GM23338 (cell line): ENCODE data around the gene CHRM1. TPM values are rescaled to one million over a fixed set of nuclear protein-coding genes. Genes with fewer than 3 reads are reported as not detected.

Experiments
- ATAC-seq: fragments of 200-7000 bp; cut with Tn5 transposase; 3 replicates; pipeline ENCODE4 v1.9.1; 2020
- DNase-seq: peaks from one replicate; pipeline ENCODE4 v3.0.0-alpha.2; 2015; ENCODE audit warnings: low spot score
- H2AFZ ChIP-seq: fragments of 200-600 bp; sonication (generic); 2 replicates; pipeline ENCODE4 v1.8.0; 2016; ENCODE audit warnings: antibody characterized with exemption, mild to moderate bottlenecking, moderate library complexity
- H3F3A ChIP-seq: fragments of 200-600 bp; sonication (generic); replicated peaks from 2 replicates; pipeline ENCODE4 v1.8.0; 2017; ENCODE audit warnings: antibody characterized with exemption, mixed run types, low read depth
- H3K27ac ChIP-seq: fragments of 200-600 bp; sonication (generic); 2 replicates; pipeline ENCODE4 v1.6.1; 2016; ENCODE audit warnings: low read depth
- H3K27me3 ChIP-seq: fragments of 200-600 bp; sonication (generic); 2 replicates; pipeline ENCODE4 v1.8.0; 2016; ENCODE audit warnings: mild to moderate bottlenecking, mixed run types, moderate library complexity; ENCODE audit not compliant: insufficient read depth
- H3K36me3 ChIP-seq: fragments of 200-600 bp; sonication (generic); 2 replicates; pipeline ENCODE4 v1.8.0; 2016; ENCODE audit warnings: mild to moderate bottlenecking; ENCODE audit not compliant: insufficient read depth
- H3K4me1 ChIP-seq: fragments of 200-600 bp; sonication (generic); 2 replicates; pipeline ENCODE4 v1.8.0; 2016; ENCODE audit warnings: mild to moderate bottlenecking, moderate library complexity; ENCODE audit not compliant: insufficient read depth
- H3K4me2 ChIP-seq: fragments of 200-600 bp; sonication (generic); 2 replicates; pipeline ENCODE4 v1.7.1; 2017; ENCODE audit warnings: mixed run types
- H3K4me3 ChIP-seq: fragments of 200-600 bp; sonication (generic); 2 replicates; pipeline ENCODE4 v1.6.1; 2016; ENCODE audit warnings: mixed run types
- H3K79me2 ChIP-seq: fragments of 200-600 bp; sonication (generic); replicated peaks from 2 replicates; pipeline ENCODE4 v1.8.0; 2017; ENCODE audit warnings: mild to moderate bottlenecking; ENCODE audit not compliant: insufficient read depth
- H3K9me2 ChIP-seq: fragments of 200-600 bp; sonication (generic); 2 replicates; pipeline ENCODE4 v1.8.0; 2017; ENCODE audit not compliant: insufficient read depth
- H4K20me1 ChIP-seq: fragments of 200-600 bp; sonication (generic); replicated peaks from 2 replicates; pipeline ENCODE4 v1.8.0; 2017; ENCODE audit warnings: mild to moderate bottlenecking; ENCODE audit not compliant: insufficient read depth
- H3K27ac Mint-ChIP-seq: 2 replicates; pipeline ENCODE4 v1.8.0; 2020; ENCODE audit warnings: inconsistent platforms, mild to moderate bottlenecking, moderate library complexity, mixed read lengths
- H3K27me3 Mint-ChIP-seq: 3 replicates; pipeline ENCODE4 v1.8.0; 2022; ENCODE audit warnings: low read depth, mild to moderate bottlenecking, moderate library complexity, mixed read lengths, inconsistent platforms; ENCODE audit not compliant: insufficient read depth, poor library complexity
- H3K36me3 Mint-ChIP-seq: 3 replicates; pipeline ENCODE4 v1.8.0; 2021; ENCODE audit warnings: low read depth, mild to moderate bottlenecking, inconsistent platforms, moderate library complexity, mixed read lengths
- H3K4me1 Mint-ChIP-seq: 3 replicates; pipeline ENCODE4 v1.8.0; 2020; ENCODE audit warnings: mild to moderate bottlenecking, inconsistent platforms, mixed read lengths
- H3K4me3 Mint-ChIP-seq: 3 replicates; pipeline ENCODE4 v1.8.0; 2021; ENCODE audit warnings: moderate library complexity, mild to moderate bottlenecking, inconsistent platforms, mixed read lengths
- H3K9me3 Mint-ChIP-seq: 3 replicates; pipeline ENCODE4 v1.8.0; 2020; ENCODE audit warnings: moderate library complexity, mild to moderate bottlenecking, inconsistent platforms, mixed read lengths
- CREB1 ChIP-seq: fragments of 250-450 bp; sonication (Bioruptor Pico); IDR thresholded peaks from 2 replicates; pipeline ENCODE4 v1.5.0; 2020; ENCODE audit warnings: low read depth, mild to moderate bottlenecking, moderate library complexity
- EZH2phosphoT487 ChIP-seq: fragments of 200-600 bp; sonication (generic); IDR thresholded peaks from one replicate; pipeline ENCODE4 v1.8.1; 2018; ENCODE audit warnings: antibody characterized with exemption; ENCODE audit not compliant: unreplicated experiment
- JUNB ChIP-seq: IDR thresholded peaks from one replicate; pipeline ENCODE4 v1.6.1; 2016; ENCODE audit warnings: antibody characterized with exemption; ENCODE audit not compliant: unreplicated experiment
- NANOG ChIP-seq: IDR thresholded peaks from 2 replicates; pipeline ENCODE4 v1.6.1; 2016; ENCODE audit warnings: antibody characterized with exemption, borderline replicate concordance
- POLR2AphosphoS5 ChIP-seq: IDR thresholded peaks from 2 replicates; pipeline ENCODE4 v1.6.1; 2016; ENCODE audit warnings: antibody characterized with exemption, low read depth
- STAT1 ChIP-seq: IDR thresholded peaks from one replicate; pipeline ENCODE4 v1.6.1; 2016; ENCODE audit warnings: antibody characterized with exemption; ENCODE audit not compliant: unreplicated experiment
- ZNF114 ChIP-seq: fragments of 250-450 bp; sonication (Bioruptor Pico); IDR thresholded peaks from 2 replicates; pipeline ENCODE4 v1.5.0; 2020; ENCODE audit warnings: mild to moderate bottlenecking, moderate library complexity
- ZNF331 ChIP-seq: fragments of 250-450 bp; sonication (Bioruptor Pico); IDR thresholded peaks from 2 replicates; pipeline ENCODE4 v1.5.0; 2020; ENCODE audit warnings: low read depth, mild to moderate bottlenecking, moderate library complexity
- polyA plus RNA-seq: library from polyadenylated mRNA; unstranded; fragments of >200 nt; fragmentation: Nextera tagmentation; extraction: Ambion mirVana; gene quantifications from 2 replicates; pipeline ENCODE4 v1.2.1, GENCODE V29; 2016
- total RNA-seq: library from RNA; depleted of rRNA; stranded (reverse); fragments of >200 nt; shearing (Covaris generic); gene quantifications from 2 replicates; pipeline ENCODE4 v1.2.3, GENCODE V29; 2014
- TF ChIP-seq, protein P1 (sequence below): fragments of 250-450 bp; sonication (Bioruptor Pico); IDR thresholded peaks from 2 replicates; pipeline ENCODE4 v1.5.0; 2020; ENCODE audit warnings: mild to moderate bottlenecking, moderate library complexity
- TF ChIP-seq, protein P2 (sequence below), 2 experiments: fragments of 200-600 bp in 1 of 2; sonication (generic) in 1 of 2; conservative IDR thresholded peaks; 2 replicates each; pipeline versions ENCODE4 v1.5.1 to v1.6.1; 2016 to 2017; ENCODE audit warnings: antibody characterized with exemption in 2 of 2, low read depth in 2 of 2, mild to moderate bottlenecking in 2 of 2, moderate library complexity in 1 of 2

CHRM1 gene
- total and polyA plus RNA-seq, 2 experiments from 2014 or later, result 0.14 to 0.44 TPM

DNA sequence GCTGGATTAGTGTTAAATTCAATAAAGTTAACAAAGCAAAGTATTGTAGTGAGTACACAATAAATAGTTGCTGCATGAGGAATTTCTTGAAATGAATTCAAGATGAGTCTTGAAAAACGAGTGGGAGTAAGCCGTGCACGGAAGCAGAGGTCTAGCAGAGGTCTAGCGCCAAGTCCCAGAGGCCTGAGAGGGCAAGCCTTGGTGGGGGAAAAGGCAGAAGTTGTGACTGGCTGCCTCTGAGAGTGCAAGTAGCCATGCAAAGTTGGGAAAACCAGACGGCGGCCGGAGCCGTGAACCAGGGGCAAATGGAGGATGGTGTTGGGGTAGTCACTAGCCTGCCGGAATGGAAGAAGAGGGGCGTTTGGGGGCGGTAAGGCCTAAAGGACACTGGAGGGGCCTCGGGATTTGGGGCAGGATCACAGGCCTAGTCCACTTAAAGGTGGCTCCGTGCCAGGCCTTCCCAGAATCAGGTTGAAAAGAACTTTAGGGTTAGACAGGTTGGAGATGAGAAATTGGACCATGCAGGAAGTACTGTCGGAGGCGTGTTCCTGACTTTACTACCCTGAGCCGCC lies 40.8 kb downstream of the CHRM1 start (continued):
- TF ChIP-seq, protein P1, sequence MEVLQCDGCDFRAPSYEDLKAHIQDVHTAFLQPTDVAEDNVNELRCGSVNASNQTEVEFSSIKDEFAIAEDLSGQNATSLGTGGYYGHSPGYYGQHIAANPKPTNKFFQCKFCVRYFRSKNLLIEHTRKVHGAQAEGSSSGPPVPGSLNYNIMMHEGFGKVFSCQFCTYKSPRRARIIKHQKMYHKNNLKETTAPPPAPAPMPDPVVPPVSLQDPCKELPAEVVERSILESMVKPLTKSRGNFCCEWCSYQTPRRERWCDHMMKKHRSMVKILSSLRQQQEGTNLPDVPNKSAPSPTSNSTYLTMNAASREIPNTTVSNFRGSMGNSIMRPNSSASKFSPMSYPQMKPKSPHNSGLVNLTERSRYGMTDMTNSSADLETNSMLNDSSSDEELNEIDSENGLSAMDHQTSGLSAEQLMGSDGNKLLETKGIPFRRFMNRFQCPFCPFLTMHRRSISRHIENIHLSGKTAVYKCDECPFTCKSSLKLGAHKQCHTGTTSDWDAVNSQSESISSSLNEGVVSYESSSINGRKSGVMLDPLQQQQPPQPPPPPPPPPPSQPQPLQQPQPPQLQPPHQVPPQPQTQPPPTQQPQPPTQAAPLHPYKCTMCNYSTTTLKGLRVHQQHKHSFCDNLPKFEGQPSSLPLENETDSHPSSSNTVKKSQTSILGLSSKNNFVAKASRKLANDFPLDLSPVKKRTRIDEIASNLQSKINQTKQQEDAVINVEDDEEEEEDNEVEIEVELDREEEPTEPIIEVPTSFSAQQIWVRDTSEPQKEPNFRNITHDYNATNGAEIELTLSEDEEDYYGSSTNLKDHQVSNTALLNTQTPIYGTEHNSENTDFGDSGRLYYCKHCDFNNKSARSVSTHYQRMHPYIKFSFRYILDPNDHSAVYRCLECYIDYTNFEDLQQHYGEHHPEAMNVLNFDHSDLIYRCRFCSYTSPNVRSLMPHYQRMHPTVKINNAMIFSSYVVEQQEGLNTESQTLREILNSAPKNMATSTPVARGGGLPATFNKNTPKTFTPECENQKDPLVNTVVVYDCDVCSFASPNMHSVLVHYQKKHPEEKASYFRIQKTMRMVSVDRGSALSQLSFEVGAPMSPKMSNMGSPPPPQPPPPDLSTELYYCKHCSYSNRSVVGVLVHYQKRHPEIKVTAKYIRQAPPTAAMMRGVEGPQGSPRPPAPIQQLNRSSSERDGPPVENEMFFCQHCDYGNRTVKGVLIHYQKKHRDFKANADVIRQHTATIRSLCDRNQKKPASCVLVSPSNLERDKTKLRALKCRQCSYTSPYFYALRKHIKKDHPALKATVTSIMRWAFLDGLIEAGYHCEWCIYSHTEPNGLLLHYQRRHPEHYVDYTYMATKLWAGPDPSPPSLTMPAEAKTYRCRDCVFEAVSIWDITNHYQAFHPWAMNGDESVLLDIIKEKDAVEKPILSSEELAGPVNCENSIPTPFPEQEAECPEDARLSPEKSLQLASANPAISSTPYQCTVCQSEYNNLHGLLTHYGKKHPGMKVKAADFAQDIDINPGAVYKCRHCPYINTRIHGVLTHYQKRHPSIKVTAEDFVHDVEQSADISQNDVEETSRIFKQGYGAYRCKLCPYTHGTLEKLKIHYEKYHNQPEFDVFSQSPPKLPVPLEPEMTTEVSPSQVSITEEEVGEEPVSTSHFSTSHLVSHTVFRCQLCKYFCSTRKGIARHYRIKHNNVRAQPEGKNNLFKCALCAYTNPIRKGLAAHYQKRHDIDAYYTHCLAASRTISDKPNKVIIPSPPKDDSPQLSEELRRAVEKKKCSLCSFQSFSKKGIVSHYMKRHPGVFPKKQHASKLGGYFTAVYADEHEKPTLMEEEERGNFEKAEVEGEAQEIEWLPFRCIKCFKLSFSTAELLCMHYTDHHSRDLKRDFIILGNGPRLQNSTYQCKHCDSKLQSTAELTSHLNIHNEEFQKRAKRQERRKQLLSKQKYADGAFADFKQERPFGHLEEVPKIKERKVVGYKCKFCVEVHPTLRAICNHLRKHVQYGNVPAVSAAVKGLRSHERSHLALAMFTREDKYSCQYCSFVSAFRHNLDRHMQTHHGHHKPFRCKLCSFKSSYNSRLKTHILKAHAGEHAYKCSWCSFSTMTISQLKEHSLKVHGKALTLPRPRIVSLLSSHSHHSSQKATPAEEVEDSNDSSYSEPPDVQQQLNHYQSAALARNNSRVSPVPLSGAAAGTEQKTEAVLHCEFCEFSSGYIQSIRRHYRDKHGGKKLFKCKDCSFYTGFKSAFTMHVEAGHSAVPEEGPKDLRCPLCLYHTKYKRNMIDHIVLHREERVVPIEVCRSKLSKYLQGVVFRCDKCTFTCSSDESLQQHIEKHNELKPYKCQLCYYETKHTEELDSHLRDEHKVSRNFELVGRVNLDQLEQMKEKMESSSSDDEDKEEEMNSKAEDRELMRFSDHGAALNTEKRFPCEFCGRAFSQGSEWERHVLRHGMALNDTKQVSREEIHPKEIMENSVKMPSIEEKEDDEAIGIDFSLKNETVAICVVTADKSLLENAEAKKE, result no peak
- no peak for TF ChIP-seq NANOG
- no peak for TF ChIP-seq EZH2phosphoT487
- TF ChIP-seq CREB1 (CRISPR knock-in tag), result no peak

DNA sequence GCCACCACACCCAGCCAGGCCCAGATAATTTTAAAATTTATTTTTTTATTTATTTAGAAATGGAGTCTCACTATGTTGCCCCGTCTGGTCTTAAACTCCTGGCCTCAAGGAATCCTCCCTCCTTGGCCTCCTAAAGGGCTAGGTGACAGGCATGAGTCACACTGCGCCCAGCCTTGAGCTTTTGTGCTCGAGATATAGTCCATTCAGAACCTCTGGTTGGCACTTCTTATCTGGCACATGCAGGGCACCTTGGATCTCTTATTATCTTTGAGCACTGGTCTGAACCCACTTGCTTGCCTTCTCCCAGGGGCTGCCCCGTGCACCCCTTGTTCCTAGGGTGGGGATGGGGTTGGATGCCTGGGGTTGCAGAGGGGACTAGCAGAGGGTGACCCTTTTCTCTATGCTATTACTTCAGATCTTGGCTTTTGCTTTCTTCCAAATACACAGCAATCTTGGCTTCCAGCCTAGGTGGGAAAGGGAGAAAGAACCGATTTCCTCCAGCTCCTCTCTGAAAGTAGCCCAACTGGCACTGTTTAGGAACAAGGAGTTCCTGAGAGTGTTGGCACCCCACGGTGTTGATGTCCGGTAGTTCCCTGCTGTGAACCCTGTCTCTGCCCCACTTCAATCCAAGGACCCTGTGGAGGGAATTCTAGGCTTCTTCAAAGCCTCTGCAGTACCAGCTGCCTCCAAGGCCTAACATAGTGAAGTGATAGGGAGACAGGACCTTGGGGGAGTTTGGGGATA lies 41.8 kb downstream of the CHRM1 start:
- Histone ChIP-seq H3K9me2 (no peaks in the 10 kb centered on the region), H3K4me3 (peak overlapping the region; percentile 98), H3K27ac (peak overlapping the region; percentile 95), H2AFZ (no peak overlapping the region), H3K36me3 (peaks cover 59% of the 10 kb centered on the region), H3K27me3 (no peaks in the 10 kb centered on the region), H3K4me2 (peak overlapping the region; percentile 80), H4K20me1 (peaks cover 47% of the 10 kb centered on the region), H3K79me2 (peaks cover 96% of the 10 kb centered on the region), H3F3A (peaks cover 72% of the 10 kb centered on the region), H3K4me1 (peaks cover 35% of the 10 kb centered on the region)
- H3K36me3 Mint-ChIP-seq, result peaks cover 96% of the 10 kb centered on the region
- peak overlapping the region; percentile 100 for H3K4me3 Mint-ChIP-seq
- peaks cover 46% of the 10 kb centered on the region for H3K4me1 Mint-ChIP-seq
- TF ChIP-seq NANOG (no peak), CREB1 (CRISPR knock-in tag) (no peak), EZH2phosphoT487 (no peak), ZNF331 (no peak), POLR2AphosphoS5 (0 out of 2 replicates have a peak, but pooled peaks have one; percentile 12), STAT1 (no peak), ZNF114 (CRISPR knock-in tag) (no peak), JUNB (no peak)
- TF ChIP-seq, protein P2, sequence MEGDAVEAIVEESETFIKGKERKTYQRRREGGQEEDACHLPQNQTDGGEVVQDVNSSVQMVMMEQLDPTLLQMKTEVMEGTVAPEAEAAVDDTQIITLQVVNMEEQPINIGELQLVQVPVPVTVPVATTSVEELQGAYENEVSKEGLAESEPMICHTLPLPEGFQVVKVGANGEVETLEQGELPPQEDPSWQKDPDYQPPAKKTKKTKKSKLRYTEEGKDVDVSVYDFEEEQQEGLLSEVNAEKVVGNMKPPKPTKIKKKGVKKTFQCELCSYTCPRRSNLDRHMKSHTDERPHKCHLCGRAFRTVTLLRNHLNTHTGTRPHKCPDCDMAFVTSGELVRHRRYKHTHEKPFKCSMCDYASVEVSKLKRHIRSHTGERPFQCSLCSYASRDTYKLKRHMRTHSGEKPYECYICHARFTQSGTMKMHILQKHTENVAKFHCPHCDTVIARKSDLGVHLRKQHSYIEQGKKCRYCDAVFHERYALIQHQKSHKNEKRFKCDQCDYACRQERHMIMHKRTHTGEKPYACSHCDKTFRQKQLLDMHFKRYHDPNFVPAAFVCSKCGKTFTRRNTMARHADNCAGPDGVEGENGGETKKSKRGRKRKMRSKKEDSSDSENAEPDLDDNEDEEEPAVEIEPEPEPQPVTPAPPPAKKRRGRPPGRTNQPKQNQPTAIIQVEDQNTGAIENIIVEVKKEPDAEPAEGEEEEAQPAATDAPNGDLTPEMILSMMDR (conservative IDR thresholded peaks at IDR 0.05; ENCODE audit: low read depth in 2 of 2), result no peak
- H3K27me3 Mint-ChIP-seq, result peaks cover 41% of the 10 kb centered on the region
- peak overlapping the region; percentile 100 for H3K27ac Mint-ChIP-seq
- DNase-seq (peak; percentile 53), ATAC-seq (no peak)
- peaks cover 2% of the 10 kb centered on the region; the same call in 2 of the 3 replicates for H3K9me3 Mint-ChIP-seq
